Heart left ventricle (tissue), 13 donors: Measurements from ENCODE around the gene RMDN3.

Source experiments
- CTCF ChIP-seq, 12 donors: fragments of 200-600 bp; sonication (generic) in 4 of 12; IDR thresholded peaks; one replicate each; pipeline versions ENCODE4 v1.5.0 to v1.8.0; 2018 to 2022; ENCODE audit warnings: antibody characterized with exemption in 12 of 12, mild to moderate bottlenecking in 5 of 12
- POLR2A ChIP-seq, 2 donors: fragments of 450-650 bp; IDR thresholded peaks; one replicate each; pipeline ENCODE4 v1.6.1; 2017; ENCODE audit warnings: antibody characterized with exemption in 2 of 2, mild to moderate bottlenecking in 2 of 2, moderate library complexity in 2 of 2
- donor health status: ischemic (EF 13 %, LVEDD 7.1; RV severe dilation, severe dysfunction).
- donor health status: DM: no; HTN: yes; CAD: no.
- donor health status: DM: no; HTN: no; CAD: no.
- donor health status: ischemic (EF 25% LVEDD 6.9; RV normal size, moderate dysfunction).
- donor health status: ischemic (EF 25% LVEDD 5.7; RV mildly dilated, moderate dysfunction).
- donor health status: ischemic (EF 35%, LVEDD 5.7; RV mildly dilated, moderate dysfunction).
- donor health status: nonischemic (EF 11% LVEDD 7.7; RV severe dilation, severe dysfunction).
- donor health status: DM: yes; HTN: yes; CAD: no.
- donor health status: PGD.
- donor health status: ischemic (EF 29% LVEDD 5.4; RV normal size, mild dysfunction).
- donor health status: nonischemic (EF 23%, LVEDD 6.1; RV moderate dilation, normal function).

GRCh38 chr15:40766906-40767837 is 12.1 kb upstream of the RMDN3 start:
- TF ChIP-seq POLR2A (IDR thresholded peaks at IDR 0.05) (no peak), CTCF (IDR thresholded peaks at IDR 0.05) (no peak)
